Measurements from ENCODE around the gene PARL. TPM values are rescaled to one million over a fixed set of nuclear protein-coding genes. Genes with fewer than 3 reads are reported as not detected.

Gene PARL
- total and polyA plus RNA-seq, 2 donors (not counting 3 experiments of a cell fraction or from before 2014, with no cell fraction given): 38.8 to 48.1 TPM

GRCh38 chr3:183918178-183918577 lies 33.5 kb upstream of the PARL start:
- dilution Hi-C loops (cut with MboI; ENCODE audit: extremely low pct_ligation_motif_present, low sequenced_read_pairs): no loop called here
- no peaks in the 10 kb centered on the region for H3K27me3 ChIP-seq (ENCODE audit: control insufficient read depth in 2 of 2, insufficient read depth in 2 of 2, low read length in 2 of 2)
- FAIRE-seq (no peak), DNase-seq (ENCODE audit: low read depth, low spot score) (no peak)
- no peak overlapping the region for H3K4me2 ChIP-seq (ENCODE audit: insufficient read depth, low read length)
- H3K36me3 ChIP-seq (ENCODE audit: control insufficient read depth in 2 of 2, extremely low read depth in 1 of 2, insufficient read depth in 2 of 2, low read length in 2 of 2): peaks cover 0 to 11% of the 10 kb centered on the region in 2 experiments
- no peaks in the 10 kb centered on the region for H3K4me1 ChIP-seq (ENCODE audit: control insufficient read depth, extremely low read depth, insufficient read depth, low read length)
- intact Hi-C loops (cut with micrococcal nuclease): no loop called here
- no peaks in the 10 kb centered on the region for H3K79me2 ChIP-seq (ENCODE audit: control insufficient read depth, insufficient read depth, low read length)
- POLR2A ChIA-PET: no interaction called here
- no peak overlapping the region for H3K4me3 ChIP-seq (replicated peaks in 1 of 3; ENCODE audit: insufficient read depth in 1 of 3, low read depth in 1 of 3, low read length in 3 of 3)
- BruUV-seq (replicated peaks): no TSS peak
- no peak overlapping the region for H3K9ac ChIP-seq (replicated peaks; ENCODE audit: extremely low read depth, insufficient read depth, low read length)
- no peaks in the 10 kb centered on the region for H3K9me3 ChIP-seq (replicated peaks; ENCODE audit: control insufficient read depth, insufficient read depth, low read length)
- CTCF ChIA-PET: interaction anchor here (1.4 to 1.9 kb wide), 5 partner anchors 8 to 264 kb away, joined by 3 to 10 read pairs (median 5); partner anchors contain the start of gene ABCC5
- no peak overlapping the region for H3K27ac ChIP-seq (ENCODE audit: insufficient read depth, low read depth, low read length)
- no peaks in the 10 kb centered on the region for H4K20me1 ChIP-seq (replicated peaks; ENCODE audit: control insufficient read depth, extremely low read depth, insufficient read depth, low read length)
- no peaks in the 10 kb centered on the region for H3K9me1 ChIP-seq (replicated peaks; ENCODE audit: control insufficient read depth, extremely low read depth, insufficient read depth, low read length)
- TF ChIP-seq, protein P1, sequence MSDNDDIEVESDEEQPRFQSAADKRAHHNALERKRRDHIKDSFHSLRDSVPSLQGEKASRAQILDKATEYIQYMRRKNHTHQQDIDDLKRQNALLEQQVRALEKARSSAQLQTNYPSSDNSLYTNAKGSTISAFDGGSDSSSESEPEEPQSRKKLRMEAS (IDR thresholded peaks at IDR 0.05; ENCODE audit: insufficient read depth, insufficient read length): no peak
- TF ChIP-seq POLR2AphosphoS5 (IDR thresholded peaks at IDR 0.05; ENCODE audit: insufficient read depth, low read depth, low read length) (no peak), GATA2 (IDR thresholded peaks at IDR 0.05; ENCODE audit: insufficient read depth, insufficient read length, low read depth, low read length) (no peak), POLR2A (IDR thresholded peaks at IDR 0.05; ENCODE audit: low read depth, low read length) (no peak), MYC (IDR thresholded peaks at IDR 0.05; ENCODE audit: low read depth, low read length) (no peak), FOS (IDR thresholded peaks at IDR 0.05; ENCODE audit: borderline replicate concordance, insufficient read depth, low read length) (no peak), JUN (IDR thresholded peaks at IDR 0.05; ENCODE audit: borderline replicate concordance, insufficient read depth, insufficient read length, low read depth) (no peak), EZH2 (IDR thresholded peaks at IDR 0.05; ENCODE audit: borderline replicate concordance, low read depth, low read length, severe bottlenecking) (no peak)
- TF ChIP-seq, protein P2, sequence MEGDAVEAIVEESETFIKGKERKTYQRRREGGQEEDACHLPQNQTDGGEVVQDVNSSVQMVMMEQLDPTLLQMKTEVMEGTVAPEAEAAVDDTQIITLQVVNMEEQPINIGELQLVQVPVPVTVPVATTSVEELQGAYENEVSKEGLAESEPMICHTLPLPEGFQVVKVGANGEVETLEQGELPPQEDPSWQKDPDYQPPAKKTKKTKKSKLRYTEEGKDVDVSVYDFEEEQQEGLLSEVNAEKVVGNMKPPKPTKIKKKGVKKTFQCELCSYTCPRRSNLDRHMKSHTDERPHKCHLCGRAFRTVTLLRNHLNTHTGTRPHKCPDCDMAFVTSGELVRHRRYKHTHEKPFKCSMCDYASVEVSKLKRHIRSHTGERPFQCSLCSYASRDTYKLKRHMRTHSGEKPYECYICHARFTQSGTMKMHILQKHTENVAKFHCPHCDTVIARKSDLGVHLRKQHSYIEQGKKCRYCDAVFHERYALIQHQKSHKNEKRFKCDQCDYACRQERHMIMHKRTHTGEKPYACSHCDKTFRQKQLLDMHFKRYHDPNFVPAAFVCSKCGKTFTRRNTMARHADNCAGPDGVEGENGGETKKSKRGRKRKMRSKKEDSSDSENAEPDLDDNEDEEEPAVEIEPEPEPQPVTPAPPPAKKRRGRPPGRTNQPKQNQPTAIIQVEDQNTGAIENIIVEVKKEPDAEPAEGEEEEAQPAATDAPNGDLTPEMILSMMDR (IDR thresholded peaks at IDR 0.05; ENCODE audit: extremely low read depth in 1 of 2, insufficient read depth in 1 of 2, low read depth in 1 of 2, low read length in 2 of 2): no peak
- no peak overlapping the region for H2AFZ ChIP-seq (ENCODE audit: low read depth, low read length)

Data from endothelial cell of umbilical vein (primary cell).